ENCODE measurements around the gene RCOR1.

Gene RCOR1

GRCh38 chr14:102775855-102776760 lies 183.7 kb downstream of the RCOR1 start:
- peak; percentile 20 for DNase-seq
- H3K9me3 ChIP-seq, result no peaks in the 10 kb centered on the region
- TF ChIP-seq, protein P1, sequence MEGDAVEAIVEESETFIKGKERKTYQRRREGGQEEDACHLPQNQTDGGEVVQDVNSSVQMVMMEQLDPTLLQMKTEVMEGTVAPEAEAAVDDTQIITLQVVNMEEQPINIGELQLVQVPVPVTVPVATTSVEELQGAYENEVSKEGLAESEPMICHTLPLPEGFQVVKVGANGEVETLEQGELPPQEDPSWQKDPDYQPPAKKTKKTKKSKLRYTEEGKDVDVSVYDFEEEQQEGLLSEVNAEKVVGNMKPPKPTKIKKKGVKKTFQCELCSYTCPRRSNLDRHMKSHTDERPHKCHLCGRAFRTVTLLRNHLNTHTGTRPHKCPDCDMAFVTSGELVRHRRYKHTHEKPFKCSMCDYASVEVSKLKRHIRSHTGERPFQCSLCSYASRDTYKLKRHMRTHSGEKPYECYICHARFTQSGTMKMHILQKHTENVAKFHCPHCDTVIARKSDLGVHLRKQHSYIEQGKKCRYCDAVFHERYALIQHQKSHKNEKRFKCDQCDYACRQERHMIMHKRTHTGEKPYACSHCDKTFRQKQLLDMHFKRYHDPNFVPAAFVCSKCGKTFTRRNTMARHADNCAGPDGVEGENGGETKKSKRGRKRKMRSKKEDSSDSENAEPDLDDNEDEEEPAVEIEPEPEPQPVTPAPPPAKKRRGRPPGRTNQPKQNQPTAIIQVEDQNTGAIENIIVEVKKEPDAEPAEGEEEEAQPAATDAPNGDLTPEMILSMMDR (IDR thresholded peaks at IDR 0.05; ENCODE audit: low read depth, low read length), result no peak
- H3K4me3 ChIP-seq (ENCODE audit: low read depth, low read length), result no peak overlapping the region
- H3K4me1 ChIP-seq, result peaks cover 15% of the 10 kb centered on the region
- 0 out of 2 replicates have a peak, but pooled peaks cover 3% of the 10 kb centered on the region for H3K36me3 ChIP-seq
- H3K27me3 ChIP-seq, result no peaks in the 10 kb centered on the region

DNA sequence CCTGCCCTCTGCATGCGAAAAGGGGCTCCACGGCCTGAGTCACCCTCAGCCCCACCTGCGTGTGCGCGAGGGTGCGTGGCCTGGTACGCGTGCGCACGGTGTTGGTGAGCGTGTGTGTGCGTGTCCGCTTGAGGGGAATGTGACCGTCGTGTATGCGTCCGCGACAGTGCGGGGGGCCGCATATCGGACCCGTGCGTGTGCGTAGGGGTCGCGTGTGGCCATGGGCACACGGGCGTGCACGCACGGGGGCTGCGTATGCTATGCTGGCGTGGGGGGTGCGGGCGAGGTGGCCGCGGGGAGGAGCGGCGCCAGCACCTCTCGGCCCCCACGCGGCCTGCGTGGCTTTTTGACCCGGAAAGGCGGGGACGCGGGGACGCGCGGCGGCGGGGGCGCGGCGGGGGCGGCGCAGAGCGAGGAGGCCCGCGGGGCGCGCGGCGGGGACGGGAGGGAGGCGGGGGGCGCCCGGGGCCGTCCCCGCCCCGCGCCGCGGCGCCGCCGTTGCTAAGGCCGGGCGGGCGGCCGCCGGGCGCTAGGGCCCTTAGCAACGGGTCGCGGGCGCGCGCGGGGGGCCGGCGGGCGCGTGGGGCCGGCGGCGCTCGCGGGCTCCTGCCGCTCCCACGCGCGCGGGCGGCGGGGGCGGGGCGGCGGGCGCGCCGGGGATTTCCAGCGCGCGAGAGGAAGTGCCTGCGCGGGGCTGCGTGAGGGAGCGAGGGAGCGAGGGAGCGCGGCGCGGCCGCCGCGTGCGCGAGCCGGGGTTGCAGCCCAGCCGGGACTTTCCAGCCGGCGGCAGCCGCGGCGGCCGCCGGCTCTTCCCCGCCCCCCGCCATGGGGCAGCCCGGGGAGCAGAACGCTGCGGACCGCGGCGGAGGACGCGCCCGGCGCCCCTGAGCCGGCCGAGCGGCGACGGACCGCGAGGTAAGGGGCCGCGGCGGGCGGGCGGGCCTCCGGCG lies 184.6 kb downstream of the RCOR1 start, which contains the start of gene TRAF3:
Gene TRAF3 (plus strand): TSS at position 689 of the 950 bp plus-strand sequence. CDS start 92,753 bp downstream, outside the sequence.
- peak; percentile 71 for DNase-seq
- peaks cover 17% of the 10 kb centered on the region for H3K4me1 ChIP-seq
- no peaks in the 10 kb centered on the region for H3K27me3 ChIP-seq
- TF ChIP-seq, protein P1 (IDR thresholded peaks at IDR 0.05; ENCODE audit: low read depth, low read length), result no peak
- H3K36me3 ChIP-seq, result 0 out of 2 replicates have a peak, but pooled peaks cover 3% of the 10 kb centered on the region
- peak within 1 kb of the TSS; percentile 95 for H3K4me3 ChIP-seq (ENCODE audit: low read depth, low read length)
- no peaks in the 10 kb centered on the region for H3K9me3 ChIP-seq

- TF ChIP-seq, protein P1 (IDR thresholded peaks at IDR 0.05; ENCODE audit: low read depth, low read length), result no peak
- H3K4me1 ChIP-seq, result peaks cover 17% of the 10 kb centered on the region
- 0 out of 2 replicates have a peak, but pooled peaks cover 3% of the 10 kb centered on the region for H3K36me3 ChIP-seq
- peak; percentile 16 for DNase-seq
- peak overlapping the region; percentile 95 for H3K4me3 ChIP-seq (ENCODE audit: low read depth, low read length)
- H3K9me3 ChIP-seq, result no peaks in the 10 kb centered on the region
- H3K27me3 ChIP-seq, result no peaks in the 10 kb centered on the region
Measured at GRCh38 chr14:102777711-102778337, 185.4 kb downstream of the RCOR1 start.

DNA sequence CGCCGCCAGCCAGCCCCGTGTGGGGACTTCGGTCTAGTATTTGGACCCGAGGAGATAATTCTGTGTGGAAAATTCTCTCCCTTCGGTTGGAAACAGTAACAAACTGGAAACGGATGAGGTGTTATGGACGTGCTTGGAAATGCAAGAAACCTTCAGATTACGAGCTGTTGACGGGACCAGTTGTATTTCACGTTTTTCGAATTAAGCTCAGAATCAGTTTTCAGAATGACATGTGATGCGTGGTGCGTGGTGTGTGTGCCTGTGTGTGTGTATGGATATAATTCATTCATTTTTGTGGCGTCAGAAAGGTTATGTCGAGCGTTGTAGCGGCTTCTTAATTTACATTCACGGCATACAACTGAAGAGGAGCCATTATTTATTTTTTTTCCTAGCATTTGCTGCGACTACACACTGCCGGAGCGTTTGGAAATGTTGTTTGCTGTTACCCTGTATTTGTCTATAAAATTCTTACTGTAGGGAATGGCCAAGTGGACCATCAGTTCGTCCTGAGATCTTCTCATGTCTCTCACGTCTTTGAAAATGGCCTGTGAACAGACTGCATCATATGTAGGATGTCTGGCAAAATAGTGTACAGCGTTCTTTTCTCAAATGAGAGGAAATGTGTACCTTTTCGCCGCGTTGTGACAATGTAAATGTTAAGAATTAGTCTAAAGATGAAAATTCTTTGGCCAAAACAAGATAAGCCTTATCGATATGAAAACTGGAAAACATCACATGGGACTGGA lies 186.1 kb downstream of the RCOR1 start:
- DNase-seq, result no peak
- TF ChIP-seq, protein P1 (IDR thresholded peaks at IDR 0.05; ENCODE audit: low read depth, low read length), result no peak

GRCh38 chr14:102779084-102779462 lies 186.6 kb downstream of the RCOR1 start:
- peak overlapping the region; percentile 95 for H3K4me3 ChIP-seq (ENCODE audit: low read depth, low read length)
- no peak for DNase-seq
- peaks cover 17% of the 10 kb centered on the region for H3K4me1 ChIP-seq
- no peaks in the 10 kb centered on the region for H3K27me3 ChIP-seq
- 0 out of 2 replicates have a peak, but pooled peaks cover 3% of the 10 kb centered on the region for H3K36me3 ChIP-seq
- TF ChIP-seq, protein P1 (IDR thresholded peaks at IDR 0.05; ENCODE audit: low read depth, low read length), result no peak
- no peaks in the 10 kb centered on the region for H3K9me3 ChIP-seq

More for the DNA sequence above, 186.1 kb downstream of the RCOR1 start:
- Histone ChIP-seq H3K4me1 (peaks cover 17% of the 10 kb centered on the region), H3K4me3 (ENCODE audit: low read depth, low read length) (peak overlapping the region; percentile 95), H3K9me3 (no peaks in the 10 kb centered on the region), H3K27me3 (no peaks in the 10 kb centered on the region), H3K36me3 (0 out of 2 replicates have a peak, but pooled peaks cover 3% of the 10 kb centered on the region)

Data from BE2C (cell line).